SK-N-SH treated with all-trans-retinoic acid at 6 μM for 48 hours (cell line): ENCODE data around the gene SMAD5.

Experiments
- ATAC-seq: fragments of 200-7000 bp; cut with Tn5 transposase; 3 replicates; pipeline ENCODE4 v1.9.1; 2020; ENCODE audit warnings: mild to moderate bottlenecking, moderate library complexity
- ARNTL ChIP-seq: fragments of 450-650 bp; formaldehyde crosslinking; IDR thresholded peaks from 2 replicates; pipeline ENCODE4 v1.5.0; 2020; ENCODE audit warnings: low read depth, mild to moderate bottlenecking, moderate library complexity, borderline replicate concordance
- BACH2 ChIP-seq: fragments of 250-450 bp; sonication (Bioruptor Pico); IDR thresholded peaks from 2 replicates; pipeline ENCODE4 v1.9.0; 2021; ENCODE audit warnings: mild to moderate bottlenecking, borderline replicate concordance
- CSDC2 ChIP-seq: fragments of 250-450 bp; sonication (Bioruptor Pico); IDR thresholded peaks from 2 replicates; pipeline ENCODE4 v1.5.0; 2020; ENCODE audit warnings: mild to moderate bottlenecking, moderate library complexity
- ESRRG ChIP-seq: fragments of 250-450 bp; sonication (Bioruptor Pico); IDR thresholded peaks from 2 replicates; pipeline ENCODE4 v1.6.1; 2021; ENCODE audit warnings: mild to moderate bottlenecking
- GLIS3 ChIP-seq: fragments of 250-450 bp; sonication (Bioruptor Pico); IDR thresholded peaks from 2 replicates; pipeline ENCODE4 v1.5.0; 2020; ENCODE audit warnings: mild to moderate bottlenecking, moderate library complexity
- OSR1 ChIP-seq: fragments of 250-450 bp; sonication (Bioruptor Pico); IDR thresholded peaks from 2 replicates; pipeline ENCODE4 v1.8.0; 2022; ENCODE audit warnings: moderate library complexity, mild to moderate bottlenecking, inconsistent platforms
- PATZ1 ChIP-seq: fragments of 250-450 bp; sonication (Bioruptor Pico); IDR thresholded peaks from 2 replicates; pipeline ENCODE4 v1.8.0; 2020; ENCODE audit warnings: mild to moderate bottlenecking, moderate library complexity, borderline replicate concordance
- POU6F1 ChIP-seq: fragments of 250-450 bp; sonication (Bioruptor Pico); IDR thresholded peaks from 2 replicates; pipeline ENCODE4 v1.8.0; 2021; ENCODE audit warnings: low read depth, mild to moderate bottlenecking, moderate library complexity, borderline replicate concordance
- PPARA ChIP-seq: fragments of 250-450 bp; sonication (Bioruptor Pico); IDR thresholded peaks from 2 replicates; pipeline ENCODE4 v1.5.0; 2020; ENCODE audit warnings: mild to moderate bottlenecking, borderline replicate concordance
- SNAI2 ChIP-seq: fragments of 250-450 bp; sonication (Bioruptor Pico); IDR thresholded peaks from 2 replicates; pipeline ENCODE4 v1.5.0; 2020; ENCODE audit warnings: mild to moderate bottlenecking, moderate library complexity
- TCF4 ChIP-seq: fragments of 250-450 bp; sonication (Bioruptor Pico); IDR thresholded peaks from 2 replicates; pipeline ENCODE4 v1.8.0; 2021; ENCODE audit warnings: mild to moderate bottlenecking, moderate library complexity, borderline replicate concordance
- TOX ChIP-seq: fragments of 250-450 bp; sonication (Bioruptor Pico); IDR thresholded peaks from 2 replicates; pipeline ENCODE4 v1.8.0; 2021; ENCODE audit warnings: mild to moderate bottlenecking, moderate library complexity, borderline replicate concordance
- ZC3H10 ChIP-seq: fragments of 250-450 bp; sonication (Bioruptor Pico); IDR thresholded peaks from 2 replicates; pipeline ENCODE4 v1.5.1; 2021; ENCODE audit warnings: mild to moderate bottlenecking, moderate library complexity
- ZFP3 ChIP-seq: fragments of 250-450 bp; sonication (Bioruptor Pico); IDR thresholded peaks from 2 replicates; pipeline ENCODE4 v1.5.0; 2020; ENCODE audit warnings: mild to moderate bottlenecking, moderate library complexity
- ZFP30 ChIP-seq: fragments of 450-650 bp; formaldehyde crosslinking; IDR thresholded peaks from 2 replicates; pipeline ENCODE4 v1.5.0; 2022; ENCODE audit warnings: mild to moderate bottlenecking, moderate library complexity
- ZNF565 ChIP-seq: fragments of 450-650 bp; formaldehyde crosslinking; conservative IDR thresholded peaks from 2 replicates; pipeline ENCODE4 v1.5.0; 2020; ENCODE audit warnings: low read depth, mild to moderate bottlenecking, moderate library complexity
- ZNF70 ChIP-seq: fragments of 450-650 bp; formaldehyde crosslinking; IDR thresholded peaks from 2 replicates; pipeline ENCODE4 v1.5.0; 2020; ENCODE audit warnings: mild to moderate bottlenecking, moderate library complexity
- ZNF8 ChIP-seq: fragments of 450-650 bp; formaldehyde crosslinking; IDR thresholded peaks from 2 replicates; pipeline ENCODE4 v1.5.0; 2020; ENCODE audit warnings: mild to moderate bottlenecking, moderate library complexity
- TF ChIP-seq, protein P1 (sequence below): fragments of 250-450 bp; sonication (Bioruptor Pico); IDR thresholded peaks from 2 replicates; pipeline ENCODE4 v1.5.1; 2020; ENCODE audit warnings: low read depth, mild to moderate bottlenecking, moderate library complexity
- TF ChIP-seq, protein P2 (sequence below): fragments of 250-450 bp; sonication (Bioruptor Pico); IDR thresholded peaks from 2 replicates; pipeline ENCODE4 v1.5.0; 2020; ENCODE audit warnings: mild to moderate bottlenecking, moderate library complexity

Gene SMAD5

GRCh38 chr5:136137497-136138220 is 5.0 kb downstream of the SMAD5 start (continued):
- TF ChIP-seq PATZ1 (CRISPR knock-in tag) = no peak
- no peak for TF ChIP-seq ZFP3
- TF ChIP-seq SNAI2 (CRISPR knock-in tag) = no peak
- no peak for TF ChIP-seq OSR1
- no peak for TF ChIP-seq ZNF565
- no peak for TF ChIP-seq ZC3H10 (CRISPR knock-in tag)
- TF ChIP-seq ZNF70 (CRISPR knock-in tag) = no peak
- no peak for TF ChIP-seq POU6F1 (CRISPR knock-in tag)
- TF ChIP-seq, all 23 proteins: peak for 0

DNA sequence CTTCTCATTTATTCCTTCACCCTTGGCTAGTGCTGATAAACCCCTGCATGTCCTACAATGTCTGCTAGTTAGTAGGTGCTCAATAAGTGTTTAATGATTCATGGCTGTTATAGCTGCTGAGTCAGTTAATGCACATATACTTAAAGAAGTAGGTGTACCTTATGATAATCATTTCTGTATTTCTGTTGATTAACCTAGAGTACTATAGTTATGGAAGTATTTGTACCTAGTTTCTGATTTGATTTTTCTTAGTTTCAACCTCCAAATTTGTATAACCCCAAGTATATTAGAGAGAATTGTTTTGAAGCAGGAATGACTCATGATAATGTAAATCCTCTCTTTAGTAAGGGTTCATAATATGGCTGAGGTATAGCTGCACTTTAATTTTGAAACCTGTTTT is 8.9 kb downstream of the SMAD5 start:
- no peak for ATAC-seq
- TF ChIP-seq BACH2 (CRISPR knock-in tag) = no peak
- no peak for TF ChIP-seq ZNF70 (CRISPR knock-in tag)
- TF ChIP-seq ARNTL (CRISPR knock-in tag) = no peak
- TF ChIP-seq TOX = no peak

DNA sequence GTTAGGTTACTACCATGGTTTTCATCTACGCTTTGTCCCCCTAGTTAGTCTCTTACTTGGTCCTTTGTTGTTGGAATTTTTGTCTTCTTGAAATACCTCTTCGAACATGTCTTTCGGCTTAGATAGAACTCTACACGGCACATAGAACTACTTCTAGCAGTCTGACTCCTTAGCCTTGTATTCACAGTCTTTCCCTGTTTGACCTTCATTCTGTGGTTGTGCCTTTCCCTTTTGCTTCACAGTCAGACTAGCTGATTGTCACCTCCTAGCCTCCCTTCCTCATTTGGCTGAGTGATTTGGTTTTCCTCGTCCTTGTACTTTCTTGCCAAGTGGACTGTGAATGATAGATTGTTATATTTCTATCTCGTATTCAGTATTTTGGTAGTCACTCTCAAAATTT is 10.7 kb downstream of the SMAD5 start:
- ATAC-seq = no peak
- TF ChIP-seq OSR1 (no peak), CSDC2 (CRISPR knock-in tag) (no peak), ESRRG (no peak)

- TF ChIP-seq, protein P1, sequence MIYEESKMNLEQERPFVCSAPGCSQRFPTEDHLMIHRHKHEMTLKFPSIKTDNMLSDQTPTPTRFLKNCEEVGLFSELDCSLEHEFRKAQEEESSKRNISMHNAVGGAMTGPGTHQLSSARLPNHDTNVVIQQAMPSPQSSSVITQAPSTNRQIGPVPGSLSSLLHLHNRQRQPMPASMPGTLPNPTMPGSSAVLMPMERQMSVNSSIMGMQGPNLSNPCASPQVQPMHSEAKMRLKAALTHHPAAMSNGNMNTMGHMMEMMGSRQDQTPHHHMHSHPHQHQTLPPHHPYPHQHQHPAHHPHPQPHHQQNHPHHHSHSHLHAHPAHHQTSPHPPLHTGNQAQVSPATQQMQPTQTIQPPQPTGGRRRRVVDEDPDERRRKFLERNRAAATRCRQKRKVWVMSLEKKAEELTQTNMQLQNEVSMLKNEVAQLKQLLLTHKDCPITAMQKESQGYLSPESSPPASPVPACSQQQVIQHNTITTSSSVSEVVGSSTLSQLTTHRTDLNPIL (CRISPR knock-in tag) = no peak
- TF ChIP-seq BACH2 (CRISPR knock-in tag) (no peak), ZFP30 (CRISPR knock-in tag) (no peak), ZNF565 (no peak), TOX (no peak), CSDC2 (CRISPR knock-in tag) (no peak), TCF4 (CRISPR knock-in tag) (no peak), GLIS3 (CRISPR knock-in tag) (no peak), PATZ1 (CRISPR knock-in tag) (no peak), SNAI2 (CRISPR knock-in tag) (no peak), OSR1 (no peak), ESRRG (no peak), ZNF8 (CRISPR knock-in tag) (no peak), PPARA (CRISPR knock-in tag) (no peak), ARNTL (CRISPR knock-in tag) (no peak)
- TF ChIP-seq, protein P2, sequence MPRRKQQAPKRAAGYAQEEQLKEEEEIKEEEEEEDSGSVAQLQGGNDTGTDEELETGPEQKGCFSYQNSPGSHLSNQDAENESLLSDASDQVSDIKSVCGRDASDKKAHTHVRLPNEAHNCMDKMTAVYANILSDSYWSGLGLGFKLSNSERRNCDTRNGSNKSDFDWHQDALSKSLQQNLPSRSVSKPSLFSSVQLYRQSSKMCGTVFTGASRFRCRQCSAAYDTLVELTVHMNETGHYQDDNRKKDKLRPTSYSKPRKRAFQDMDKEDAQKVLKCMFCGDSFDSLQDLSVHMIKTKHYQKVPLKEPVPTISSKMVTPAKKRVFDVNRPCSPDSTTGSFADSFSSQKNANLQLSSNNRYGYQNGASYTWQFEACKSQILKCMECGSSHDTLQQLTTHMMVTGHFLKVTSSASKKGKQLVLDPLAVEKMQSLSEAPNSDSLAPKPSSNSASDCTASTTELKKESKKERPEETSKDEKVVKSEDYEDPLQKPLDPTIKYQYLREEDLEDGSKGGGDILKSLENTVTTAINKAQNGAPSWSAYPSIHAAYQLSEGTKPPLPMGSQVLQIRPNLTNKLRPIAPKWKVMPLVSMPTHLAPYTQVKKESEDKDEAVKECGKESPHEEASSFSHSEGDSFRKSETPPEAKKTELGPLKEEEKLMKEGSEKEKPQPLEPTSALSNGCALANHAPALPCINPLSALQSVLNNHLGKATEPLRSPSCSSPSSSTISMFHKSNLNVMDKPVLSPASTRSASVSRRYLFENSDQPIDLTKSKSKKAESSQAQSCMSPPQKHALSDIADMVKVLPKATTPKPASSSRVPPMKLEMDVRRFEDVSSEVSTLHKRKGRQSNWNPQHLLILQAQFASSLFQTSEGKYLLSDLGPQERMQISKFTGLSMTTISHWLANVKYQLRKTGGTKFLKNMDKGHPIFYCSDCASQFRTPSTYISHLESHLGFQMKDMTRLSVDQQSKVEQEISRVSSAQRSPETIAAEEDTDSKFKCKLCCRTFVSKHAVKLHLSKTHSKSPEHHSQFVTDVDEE (CRISPR knock-in tag) = no peak
- TF ChIP-seq, all 23 proteins: peak for 0
- no peak for ATAC-seq
These were observed 11.1 kb downstream of the SMAD5 start for GRCh38 chr5:136143763-136144162.
